ENCODE data around the gene HNRNPLL. TPM values are rescaled to one million over a fixed set of nuclear protein-coding genes. Genes with fewer than 3 reads are reported as not detected.

Gene HNRNPLL
- total RNA-seq, 1 donor: 46.0 TPM

GRCh38 chr2:38560092-38560491 lies 42.6 kb downstream of the HNRNPLL start:
- Histone ChIP-seq H3K4me1 (ENCODE audit: insufficient read depth, low read length) (no peaks in the 10 kb centered on the region), H3K4me2 (ENCODE audit: insufficient read depth, low read length) (no peak overlapping the region), H3K27me3 (ENCODE audit: insufficient read depth, low read length) (no peaks in the 10 kb centered on the region), H3K79me2 (ENCODE audit: insufficient read depth, low read length) (no peaks in the 10 kb centered on the region), H2AFZ (ENCODE audit: low read length) (no peak overlapping the region), H3K36me3 (ENCODE audit: insufficient read depth, low read length) (peaks cover 31% of the 10 kb centered on the region), H3K27ac (ENCODE audit: low read depth, low read length) (no peak overlapping the region), H3K4me3 (ENCODE audit: insufficient read depth, low read length) (no peak overlapping the region), H3K9me3 (ENCODE audit: low read depth, low read length) (no peaks in the 10 kb centered on the region), H4K20me1 (ENCODE audit: insufficient read depth, low read length) (no peaks in the 10 kb centered on the region)
- DNase-seq (ENCODE audit: insufficient read length, low spot score, missing footprints): no peak
- TF ChIP-seq, protein P1, sequence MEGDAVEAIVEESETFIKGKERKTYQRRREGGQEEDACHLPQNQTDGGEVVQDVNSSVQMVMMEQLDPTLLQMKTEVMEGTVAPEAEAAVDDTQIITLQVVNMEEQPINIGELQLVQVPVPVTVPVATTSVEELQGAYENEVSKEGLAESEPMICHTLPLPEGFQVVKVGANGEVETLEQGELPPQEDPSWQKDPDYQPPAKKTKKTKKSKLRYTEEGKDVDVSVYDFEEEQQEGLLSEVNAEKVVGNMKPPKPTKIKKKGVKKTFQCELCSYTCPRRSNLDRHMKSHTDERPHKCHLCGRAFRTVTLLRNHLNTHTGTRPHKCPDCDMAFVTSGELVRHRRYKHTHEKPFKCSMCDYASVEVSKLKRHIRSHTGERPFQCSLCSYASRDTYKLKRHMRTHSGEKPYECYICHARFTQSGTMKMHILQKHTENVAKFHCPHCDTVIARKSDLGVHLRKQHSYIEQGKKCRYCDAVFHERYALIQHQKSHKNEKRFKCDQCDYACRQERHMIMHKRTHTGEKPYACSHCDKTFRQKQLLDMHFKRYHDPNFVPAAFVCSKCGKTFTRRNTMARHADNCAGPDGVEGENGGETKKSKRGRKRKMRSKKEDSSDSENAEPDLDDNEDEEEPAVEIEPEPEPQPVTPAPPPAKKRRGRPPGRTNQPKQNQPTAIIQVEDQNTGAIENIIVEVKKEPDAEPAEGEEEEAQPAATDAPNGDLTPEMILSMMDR (IDR thresholded peaks at IDR 0.05; ENCODE audit: extremely low read depth, low read depth, low read length): no peak

GRCh38 chr2:38557981-38558380 lies 44.7 kb downstream of the HNRNPLL start:
- Histone ChIP-seq H3K36me3 (ENCODE audit: insufficient read depth, low read length) (peaks cover 18% of the 10 kb centered on the region), H3K27me3 (ENCODE audit: insufficient read depth, low read length) (no peaks in the 10 kb centered on the region), H3K27ac (ENCODE audit: low read depth, low read length) (no peak overlapping the region), H3K4me3 (ENCODE audit: insufficient read depth, low read length) (no peak overlapping the region), H3K4me1 (ENCODE audit: insufficient read depth, low read length) (no peaks in the 10 kb centered on the region), H2AFZ (ENCODE audit: low read length) (no peak overlapping the region), H4K20me1 (ENCODE audit: insufficient read depth, low read length) (no peaks in the 10 kb centered on the region), H3K4me2 (ENCODE audit: insufficient read depth, low read length) (no peak overlapping the region), H3K79me2 (ENCODE audit: insufficient read depth, low read length) (no peaks in the 10 kb centered on the region), H3K9me3 (ENCODE audit: low read depth, low read length) (no peaks in the 10 kb centered on the region)
- DNase-seq (ENCODE audit: insufficient read length, low spot score, missing footprints): no peak
- TF ChIP-seq, protein P1 (IDR thresholded peaks at IDR 0.05; ENCODE audit: extremely low read depth, low read depth, low read length): no peak

DNA sequence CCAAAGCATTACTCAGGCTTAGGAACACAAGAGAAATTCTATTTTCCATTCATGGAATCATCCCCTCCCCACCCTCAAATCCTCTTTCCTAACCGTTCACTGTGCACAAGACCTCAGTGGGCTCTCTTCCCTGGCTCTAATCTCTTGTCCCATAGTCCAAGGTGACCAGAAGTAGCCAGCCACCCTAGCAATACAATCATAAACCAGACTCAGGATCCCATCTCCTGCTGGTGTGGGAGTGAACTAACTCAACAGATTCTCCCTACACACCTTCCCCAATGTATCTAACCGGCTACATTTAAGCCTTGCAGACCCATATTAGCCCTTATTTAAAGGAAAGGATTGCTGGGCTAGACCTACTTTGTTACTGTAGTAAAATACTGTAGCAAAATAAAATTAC lies 45.5 kb downstream of the HNRNPLL start:
- TF ChIP-seq, protein P1 (IDR thresholded peaks at IDR 0.05; ENCODE audit: extremely low read depth, low read depth, low read length): no peak
- Histone ChIP-seq H2AFZ (ENCODE audit: low read length) (no peak overlapping the region), H3K27me3 (ENCODE audit: insufficient read depth, low read length) (no peaks in the 10 kb centered on the region), H3K27ac (ENCODE audit: low read depth, low read length) (no peak overlapping the region), H3K4me3 (ENCODE audit: insufficient read depth, low read length) (no peak overlapping the region), H4K20me1 (ENCODE audit: insufficient read depth, low read length) (no peaks in the 10 kb centered on the region), H3K4me2 (ENCODE audit: insufficient read depth, low read length) (no peak overlapping the region), H3K9me3 (ENCODE audit: low read depth, low read length) (no peaks in the 10 kb centered on the region), H3K79me2 (ENCODE audit: insufficient read depth, low read length) (no peaks in the 10 kb centered on the region), H3K4me1 (ENCODE audit: insufficient read depth, low read length) (no peaks in the 10 kb centered on the region), H3K36me3 (ENCODE audit: insufficient read depth, low read length) (peaks cover 13% of the 10 kb centered on the region)
- peak; percentile 9 for DNase-seq (ENCODE audit: insufficient read length, low spot score, missing footprints)

DNA sequence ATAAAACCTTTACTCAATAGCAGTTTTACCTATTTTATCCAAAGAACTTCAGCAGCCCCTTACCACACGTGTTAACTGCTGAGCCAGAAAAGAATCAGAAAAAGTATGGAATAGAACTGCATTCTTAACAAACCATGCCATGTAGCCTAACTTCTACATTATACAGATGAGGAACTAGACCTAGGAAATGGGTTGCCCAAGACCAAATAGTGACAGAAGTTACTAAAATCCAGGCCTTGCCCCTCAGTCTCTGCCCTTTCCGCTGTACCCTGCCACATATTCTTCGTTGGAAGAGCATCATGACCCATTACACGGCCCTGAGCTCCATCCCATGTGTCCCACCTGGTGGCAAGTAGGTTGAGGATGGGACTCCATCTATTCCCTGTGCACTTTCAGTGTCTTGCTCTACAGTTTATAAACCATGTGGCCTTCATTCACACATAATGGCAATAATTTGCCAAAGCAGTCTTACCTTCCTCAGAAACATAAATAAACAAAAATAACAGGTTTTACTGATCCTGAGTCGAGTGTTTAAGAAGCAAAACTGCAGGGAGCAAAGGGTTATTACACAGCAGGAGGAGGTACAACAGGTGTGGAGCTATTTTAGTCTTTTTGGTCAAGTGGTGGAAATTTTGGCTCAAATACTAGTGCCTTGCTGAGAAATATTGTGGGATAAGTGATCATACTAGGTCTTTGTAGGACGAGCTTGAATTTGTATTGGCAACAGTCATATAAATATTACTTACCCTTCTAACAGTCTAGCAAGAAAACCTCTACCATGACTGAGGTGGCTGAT lies 46.5 kb downstream of the HNRNPLL start:
- H3K4me1 ChIP-seq (ENCODE audit: insufficient read depth, low read length): no peaks in the 10 kb centered on the region
- no peak overlapping the region for H2AFZ ChIP-seq (ENCODE audit: low read length)
- H3K9me3 ChIP-seq (ENCODE audit: low read depth, low read length): no peaks in the 10 kb centered on the region
- no peak overlapping the region for H3K27ac ChIP-seq (ENCODE audit: low read depth, low read length)
- H3K4me2 ChIP-seq (ENCODE audit: insufficient read depth, low read length): no peak overlapping the region
- H3K4me3 ChIP-seq (ENCODE audit: insufficient read depth, low read length): no peak overlapping the region
- no peaks in the 10 kb centered on the region for H3K27me3 ChIP-seq (ENCODE audit: insufficient read depth, low read length)
- H3K79me2 ChIP-seq (ENCODE audit: insufficient read depth, low read length): no peaks in the 10 kb centered on the region
- TF ChIP-seq, protein P1 (IDR thresholded peaks at IDR 0.05; ENCODE audit: extremely low read depth, low read depth, low read length): no peak
- H4K20me1 ChIP-seq (ENCODE audit: insufficient read depth, low read length): no peaks in the 10 kb centered on the region
- peaks cover 6% of the 10 kb centered on the region for H3K36me3 ChIP-seq (ENCODE audit: insufficient read depth, low read length)
- no peak for DNase-seq (ENCODE audit: insufficient read length, low spot score, missing footprints)
